ENCODE measurements around the gene ZFPM1. TPM values are rescaled to one million over a fixed set of nuclear protein-coding genes. Genes with fewer than 3 reads are reported as not detected.

ZFPM1 gene
- total RNA-seq, 1 donor from 2014 or later, result 5.5 TPM

- H3K27me3 ChIP-seq, result no peaks in the 10 kb centered on the region
- intact Hi-C loops (cut with DNase I), result no loop called here
- H3K27ac ChIP-seq, result no peak overlapping the region
- no peak for DNase-seq (ENCODE audit: low spot score in 2 of 2)
- peaks cover 0 to 2% of the 10 kb centered on the region in 2 donors for H3K4me1 ChIP-seq
- no peaks in the 10 kb centered on the region for H3K9me3 ChIP-seq
- no peak for TF ChIP-seq CTCF (IDR thresholded peaks at IDR 0.05)
- no peaks in the 10 kb centered on the region for H3K36me3 ChIP-seq
- no peak overlapping the region for H3K4me3 ChIP-seq
These were observed 69.3 kb downstream of the ZFPM1 start for GRCh38 chr16:88522276-88522949.

GRCh38 chr16:88523309-88524161 is 70.5 kb downstream of the ZFPM1 start:
- no peaks in the 10 kb centered on the region for H3K36me3 ChIP-seq
- peaks cover 0 to 2% of the 10 kb centered on the region in 2 donors for H3K4me1 ChIP-seq
- no peak overlapping the region for H3K27ac ChIP-seq
- no peak for DNase-seq (ENCODE audit: low spot score in 2 of 2)
- no peak for TF ChIP-seq CTCF (IDR thresholded peaks at IDR 0.05)
- H3K27me3 ChIP-seq, result no peaks in the 10 kb centered on the region
- no peak overlapping the region for H3K4me3 ChIP-seq
- intact Hi-C loops (cut with DNase I), result no loop called here
- no peaks in the 10 kb centered on the region for H3K9me3 ChIP-seq

- no peak for TF ChIP-seq CTCF (IDR thresholded peaks at IDR 0.05)
- H3K4me3 ChIP-seq, result no peak overlapping the region
- H3K9me3 ChIP-seq, result no peaks in the 10 kb centered on the region
- intact Hi-C loops (cut with DNase I), result no loop called here
- DNase-seq (ENCODE audit: low spot score in 2 of 2), result no peak
- H3K36me3 ChIP-seq, result no peaks in the 10 kb centered on the region
- no peak overlapping the region for H3K27ac ChIP-seq
- peaks cover 0 to 2% of the 10 kb centered on the region in 2 donors for H3K4me1 ChIP-seq
- H3K27me3 ChIP-seq, result no peaks in the 10 kb centered on the region
These were observed 71.3 kb downstream of the ZFPM1 start for GRCh38 chr16:88524274-88524972.

- H3K27me3 ChIP-seq, result no peaks in the 10 kb centered on the region
- intact Hi-C loops (cut with DNase I), result no loop called here
- peaks cover 0 to 2% of the 10 kb centered on the region in 2 donors for H3K4me1 ChIP-seq
These were observed 72.0 kb downstream of the ZFPM1 start for GRCh38 chr16:88524973-88525662.

More at GRCh38 chr16:88524973-88525662, 72.0 kb downstream of the ZFPM1 start:
- Histone ChIP-seq H3K27ac (no peak overlapping the region), H3K36me3 (no peaks in the 10 kb centered on the region), H3K9me3 (no peaks in the 10 kb centered on the region), H3K4me3 (no peak overlapping the region)
- DNase-seq (ENCODE audit: low spot score in 2 of 2), result no peak
- no peak for TF ChIP-seq CTCF (IDR thresholded peaks at IDR 0.05)

All from ascending aorta (tissue), 2 donors.